Measurements from ENCODE around the gene TEX2.

TEX2 gene

DNA sequence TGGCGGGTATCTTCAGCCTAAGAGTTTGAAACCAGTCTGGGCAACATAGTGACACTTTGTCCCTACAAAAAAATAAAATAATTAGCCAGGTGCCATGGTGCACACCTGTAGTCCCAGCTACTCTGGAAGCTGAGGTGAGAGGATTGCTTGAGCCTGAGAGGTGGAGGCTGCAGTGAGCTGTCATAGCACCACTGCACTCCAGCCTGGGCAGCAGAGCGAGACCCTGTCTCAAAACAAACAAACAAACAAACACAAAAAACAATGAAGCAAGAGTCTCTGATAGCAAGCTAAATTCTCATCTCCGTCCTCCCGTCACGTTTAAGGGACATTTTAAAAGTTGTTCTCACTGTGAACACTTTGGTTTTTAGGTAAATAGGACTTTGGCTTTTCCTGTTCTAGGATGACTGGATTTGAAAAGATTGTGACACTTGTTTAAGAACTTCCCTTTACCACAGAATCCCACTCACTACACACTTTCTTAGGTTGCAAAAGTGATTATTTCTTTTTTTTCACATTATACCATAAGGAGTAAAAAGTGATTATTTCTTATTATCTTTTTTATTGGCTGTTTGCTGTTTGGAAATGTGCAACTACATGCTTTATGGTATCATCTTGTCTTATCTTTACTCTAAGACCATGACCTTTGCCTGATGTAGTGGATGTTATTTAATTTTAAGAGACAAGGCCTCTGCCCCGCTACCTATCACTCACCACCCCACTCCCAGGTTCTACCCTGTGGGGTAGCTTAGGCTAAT, 128.7 kb downstream of the TEX2 start:
- no peak for DNase-seq

DNA sequence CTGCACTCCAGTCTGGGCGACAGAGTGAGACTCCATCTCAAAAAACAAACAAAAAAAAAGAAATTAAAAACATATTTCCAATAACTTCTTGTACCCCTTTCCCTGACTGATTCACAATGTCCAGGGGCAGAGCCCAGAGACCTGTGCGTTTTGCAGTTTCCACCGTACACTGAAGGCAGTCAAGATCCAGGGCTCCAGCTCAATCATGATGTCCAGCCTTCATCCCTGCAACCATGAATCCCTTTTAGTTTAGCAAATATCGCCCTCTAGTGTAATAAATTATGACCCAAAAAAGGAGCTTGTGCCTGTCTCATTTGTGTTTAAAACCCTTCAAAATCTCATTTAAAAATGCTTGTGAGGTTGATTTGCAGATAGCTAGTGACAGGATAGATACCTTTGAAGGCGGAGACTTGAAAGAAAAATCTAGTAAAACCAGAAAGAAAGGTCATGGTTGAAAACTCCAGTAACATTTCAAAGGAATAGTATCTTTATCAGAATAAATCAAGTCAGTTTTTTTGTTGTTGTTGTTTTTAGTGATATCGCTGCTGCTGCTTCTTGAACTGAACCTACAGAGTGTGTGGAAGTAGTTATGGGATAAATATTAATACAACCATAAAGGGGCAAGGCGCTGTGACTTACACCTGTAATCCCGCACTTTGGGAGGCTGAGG, 129.4 kb downstream of the TEX2 start:
- DNase-seq = peak; percentile 36 to 78

DNA sequence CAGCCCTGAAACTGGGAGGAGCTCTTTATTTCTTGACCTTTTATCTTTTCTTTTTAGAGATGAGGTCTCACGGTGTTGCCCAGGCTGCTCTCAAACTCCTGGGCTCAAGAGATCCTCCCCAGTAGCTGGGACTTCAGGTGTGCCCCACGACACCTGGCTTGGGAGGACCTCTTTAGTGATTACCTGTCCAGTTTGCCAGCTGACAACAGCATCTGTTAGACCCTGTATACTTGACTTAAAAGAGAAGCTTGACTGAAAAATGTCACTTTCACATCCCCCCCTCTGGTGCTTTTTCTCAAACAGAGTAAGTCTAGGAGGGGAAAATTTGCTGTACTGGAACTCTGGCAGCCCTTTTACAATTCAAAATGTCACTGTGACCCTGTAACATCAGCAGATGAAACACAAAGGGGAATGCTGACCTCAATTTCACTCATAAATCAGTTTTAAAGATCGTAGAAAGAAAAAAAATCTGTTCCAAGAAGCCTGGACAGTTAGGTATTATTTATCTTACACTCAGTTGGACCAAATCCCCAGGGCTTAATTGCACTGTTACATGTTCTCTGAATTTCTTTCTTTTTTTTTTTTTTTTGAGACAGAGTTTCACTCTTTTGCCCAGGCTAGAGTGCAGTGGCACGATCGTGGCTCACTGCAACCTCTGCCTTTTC, 131.3 kb downstream of the TEX2 start:
- no peak for DNase-seq

DNA sequence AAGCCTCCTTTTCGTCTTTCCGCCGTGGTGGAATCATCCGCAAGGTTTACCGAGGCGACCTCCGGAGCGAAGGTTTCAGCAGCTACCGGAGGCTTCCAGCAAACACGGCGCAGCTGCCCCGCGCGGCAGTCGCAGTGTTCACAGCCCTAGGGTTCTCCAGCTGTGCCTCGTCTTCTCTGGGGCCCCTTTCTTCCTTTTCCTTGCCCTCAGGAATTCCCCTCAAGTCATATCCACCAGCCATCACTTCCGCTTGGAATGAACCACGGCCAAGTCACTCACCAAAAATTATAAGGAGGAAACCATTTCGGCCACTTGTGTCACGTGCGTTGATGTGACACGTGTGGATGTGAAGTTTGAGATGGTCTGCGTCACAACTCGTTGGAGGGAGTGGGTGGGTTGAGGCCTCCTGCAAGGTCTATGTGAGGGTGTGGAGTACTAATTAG, 132.5 kb downstream of the TEX2 start:
- peak; percentile 80 to 82 for DNase-seq

DNA sequence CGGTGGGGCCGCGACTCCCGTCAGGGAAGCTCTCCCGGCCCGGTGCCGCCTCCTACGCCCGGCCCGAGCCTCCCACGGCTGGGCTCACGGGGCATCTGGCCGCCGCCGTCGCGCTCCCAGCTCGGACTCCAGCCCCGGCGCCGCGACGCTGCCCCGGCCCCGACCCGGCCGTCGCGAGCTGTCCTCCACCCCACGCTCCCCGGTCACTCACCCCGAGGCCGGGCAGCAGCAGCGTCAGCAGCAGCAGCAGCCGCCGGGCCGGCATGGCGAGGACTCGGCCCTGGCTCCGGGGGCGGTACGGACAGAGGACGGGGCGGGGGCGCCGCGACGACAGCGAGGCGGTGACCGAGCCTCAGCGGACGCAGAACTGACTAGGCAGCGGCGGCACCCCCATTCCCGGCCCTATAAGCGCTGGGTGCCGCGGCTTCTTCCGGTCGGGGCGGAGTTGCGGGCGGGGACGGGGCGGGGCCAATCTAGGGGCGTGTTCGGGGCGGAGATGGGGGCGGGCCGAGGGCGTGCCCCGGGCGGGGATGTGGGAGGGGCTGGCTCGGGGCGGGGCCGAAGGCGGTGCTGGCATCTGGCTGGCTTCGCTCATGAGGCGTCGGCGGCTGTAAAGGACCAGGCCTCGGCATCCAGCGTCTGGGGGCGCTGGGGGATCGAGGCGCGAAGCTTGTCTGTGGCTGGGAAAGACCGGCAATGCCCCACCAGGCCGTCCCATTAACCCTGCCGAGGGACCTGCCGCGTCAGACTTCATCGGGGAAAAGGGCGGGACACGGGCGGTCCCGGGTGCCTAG, 133.1 kb downstream of the TEX2 start, which contains the start of gene ERN1:
Gene ERN1 (minus strand): TSS at position 380 of the 794 bp plus-strand sequence. CDS start 115 bp downstream, at position 265.
- DNase-seq = peak; percentile 90 to 91

DNA sequence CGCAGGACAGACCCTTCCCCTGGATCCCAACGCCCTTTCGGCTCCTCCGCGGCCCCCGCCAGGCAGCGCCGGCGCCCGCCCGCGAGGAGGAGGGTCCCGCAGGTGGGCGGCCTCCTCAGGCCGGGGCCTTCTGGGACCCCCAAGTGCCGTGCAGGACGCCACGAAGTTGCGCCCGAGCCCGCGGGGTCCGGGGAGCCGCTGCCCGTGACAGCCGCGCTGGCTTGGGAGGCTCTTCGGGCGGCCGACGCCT, 133.6 kb downstream of the TEX2 start:
- no peak for DNase-seq

DNA sequence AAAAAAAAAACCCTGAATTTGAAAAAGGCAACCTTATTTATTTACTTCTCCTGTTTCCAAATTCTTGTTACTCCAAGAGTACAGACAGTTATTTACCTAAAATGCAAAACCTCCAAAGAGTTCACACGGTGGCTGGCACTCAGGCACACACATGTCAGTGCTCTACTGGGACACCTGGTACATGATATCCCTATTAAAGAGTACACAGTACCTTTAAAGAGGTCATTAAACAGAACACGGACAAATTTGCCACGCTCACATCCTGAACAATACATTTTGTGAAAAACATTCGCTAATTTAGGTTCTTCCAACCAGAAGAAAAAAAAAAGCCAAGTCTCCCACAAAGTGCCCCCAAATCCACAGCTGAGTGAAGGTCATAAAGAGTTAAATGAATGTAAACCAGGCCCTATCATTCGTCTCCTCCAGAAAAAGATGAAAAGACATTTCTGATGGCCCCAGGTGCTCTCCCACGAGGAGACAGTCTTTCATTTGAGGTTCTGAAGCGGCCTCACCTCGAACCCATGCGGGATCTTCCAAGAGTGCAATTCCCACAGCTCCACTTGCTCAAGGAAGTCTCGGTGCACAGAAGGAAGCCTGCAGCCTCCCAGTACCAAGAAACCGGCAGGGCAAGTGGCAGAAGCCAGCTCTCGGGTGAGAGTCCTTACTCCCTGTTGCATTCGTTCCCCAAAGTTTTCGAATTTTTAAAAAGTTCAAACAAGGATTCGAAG, 134.1 kb downstream of the TEX2 start:
- peak; percentile 18 to 24 for DNase-seq

DNA sequence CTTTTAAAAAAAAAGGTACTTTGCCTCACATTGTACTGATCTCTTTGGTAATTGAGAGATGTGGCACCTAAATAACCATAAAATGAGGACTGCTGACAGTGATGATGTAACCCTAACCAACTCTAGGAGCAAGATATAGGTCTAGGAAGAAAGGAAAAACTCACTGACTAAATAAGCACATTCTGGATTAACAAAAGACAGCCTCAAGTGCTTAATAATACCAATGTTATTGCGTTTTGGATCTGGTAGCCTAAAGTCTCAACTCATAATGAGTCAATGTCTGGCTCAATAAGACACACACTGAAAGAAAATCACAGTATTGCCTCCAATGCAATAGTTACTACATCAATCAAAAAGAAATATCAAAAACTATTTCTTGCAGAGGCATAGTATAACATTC, 136.1 kb downstream of the TEX2 start:
- no peak for DNase-seq

DNA sequence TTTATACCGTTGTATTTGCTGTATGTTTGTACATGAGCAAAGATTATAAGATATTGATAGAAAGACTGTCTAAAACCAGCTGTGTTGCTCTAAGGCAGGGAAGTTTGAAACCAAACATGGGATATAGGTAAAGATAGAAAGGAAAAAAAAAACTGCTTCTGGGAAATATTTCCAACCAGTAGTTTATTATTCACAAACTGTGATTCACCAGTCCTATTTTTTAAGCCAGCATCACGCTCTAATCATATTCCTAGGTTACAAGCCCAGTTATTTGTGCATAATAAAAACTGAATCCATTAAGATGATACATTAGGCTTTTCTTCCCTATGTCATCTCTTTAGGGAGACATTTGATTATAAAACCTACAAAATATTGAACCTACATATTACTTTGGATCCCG, 137.1 kb downstream of the TEX2 start:
- DNase-seq = no peak

DNA sequence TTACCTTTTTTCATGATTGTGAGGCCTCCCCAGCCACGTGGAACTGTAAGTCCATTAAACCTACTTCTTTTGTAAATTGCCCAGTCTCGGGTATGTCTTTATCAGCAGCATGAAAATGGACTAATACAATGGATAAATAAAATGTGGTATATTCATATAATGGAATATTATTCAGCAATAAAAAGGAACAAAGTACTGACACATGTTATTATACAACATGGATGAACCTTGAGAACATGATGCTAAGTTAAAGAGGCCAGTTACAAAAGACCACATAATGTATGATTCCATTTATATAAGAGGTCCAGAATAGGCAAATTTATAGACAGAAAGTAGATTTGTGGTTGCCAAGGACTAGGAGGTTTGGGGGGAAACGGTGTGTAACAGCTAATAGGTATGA, 138.5 kb downstream of the TEX2 start:
- DNase-seq = no peak

DNA sequence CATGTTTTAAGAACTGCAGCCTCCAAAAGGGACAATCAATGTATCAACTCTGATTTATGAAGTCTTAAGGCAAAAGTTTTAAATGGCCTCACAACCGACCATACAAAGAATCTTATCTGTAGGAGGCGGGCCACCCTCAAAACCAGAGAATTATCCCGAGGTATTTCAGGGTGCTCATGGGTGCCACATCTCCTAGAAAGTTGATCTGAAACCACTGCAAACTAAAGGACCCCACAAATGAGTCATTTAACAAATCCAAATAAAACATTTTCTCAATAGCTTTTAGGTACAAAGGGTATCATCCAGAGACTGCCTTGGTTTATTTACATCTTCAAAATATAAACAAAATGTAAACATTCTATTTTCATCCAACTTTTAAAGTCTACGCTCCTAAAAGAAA, 139.9 kb downstream of the TEX2 start:
- DNase-seq = no peak

DNA sequence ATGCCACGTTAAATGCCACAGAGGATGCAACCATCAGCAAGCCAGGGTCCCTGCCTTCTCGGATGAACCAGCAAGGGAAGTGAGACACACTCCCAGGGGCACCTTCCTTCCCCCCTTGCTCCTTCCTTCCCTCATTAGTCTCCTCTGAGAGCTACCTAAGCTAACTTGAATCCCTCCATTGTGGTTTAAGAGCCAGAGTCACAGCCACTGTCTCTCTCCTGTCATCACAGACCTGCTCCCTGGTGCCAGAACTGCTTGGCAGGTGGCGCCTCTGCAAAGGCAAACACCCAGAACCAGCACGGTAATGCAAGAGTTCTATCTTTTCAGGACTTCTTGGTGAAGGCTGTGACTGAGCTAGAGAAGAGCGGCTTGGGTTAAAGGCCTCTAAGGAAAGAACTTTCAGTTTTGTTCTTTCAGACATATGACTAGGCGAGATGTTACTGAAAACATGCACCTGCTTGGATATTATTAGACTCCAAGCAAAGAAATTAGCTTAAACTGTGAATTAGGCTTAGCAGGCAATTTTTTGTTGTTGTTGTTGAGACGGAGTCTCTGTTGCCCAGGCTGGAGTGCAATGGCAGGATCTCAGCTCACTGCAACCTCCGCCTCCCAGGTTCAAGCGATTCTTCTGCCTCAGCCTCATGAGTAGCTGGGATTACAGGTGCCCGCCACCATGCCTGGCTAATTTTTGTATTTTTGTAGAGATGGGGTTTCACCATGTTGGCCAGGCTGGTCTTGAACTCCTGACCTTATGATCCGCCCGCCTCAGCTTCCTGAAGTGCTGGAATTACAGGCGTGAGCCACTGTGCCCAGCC, 141.9 kb downstream of the TEX2 start:
- DNase-seq = peak in 1 of 2 donors; percentile 40

DNA sequence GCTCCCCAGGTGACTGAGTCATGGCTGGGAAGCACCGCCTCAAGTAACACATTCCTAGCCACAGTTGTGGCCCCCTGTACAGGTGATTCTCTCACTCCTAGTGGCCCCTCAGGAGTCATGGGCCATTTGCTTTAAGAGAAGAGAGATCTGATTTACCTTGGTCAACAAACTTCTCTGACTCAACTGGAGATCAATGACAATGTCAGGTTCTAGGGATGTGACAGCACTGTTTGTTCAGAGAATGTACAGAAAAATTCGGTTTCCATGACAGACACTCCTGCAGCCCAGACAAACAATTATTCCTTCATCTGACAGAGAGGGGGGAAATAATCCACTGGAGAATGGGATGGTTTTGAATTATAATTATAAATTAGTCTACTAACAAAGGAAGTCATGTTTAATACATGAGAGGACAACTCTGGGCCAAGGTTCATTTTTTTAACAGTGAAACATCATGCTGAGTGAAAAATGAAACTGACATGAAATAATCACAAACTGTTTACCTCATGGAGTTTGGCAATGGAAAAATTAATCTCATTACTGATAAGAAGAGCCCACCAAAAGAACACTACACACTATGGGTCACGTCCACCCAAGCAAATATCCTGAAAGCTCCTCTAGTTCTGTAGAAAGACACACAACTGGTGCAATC, 142.8 kb downstream of the TEX2 start:
- no peak for DNase-seq

DNA sequence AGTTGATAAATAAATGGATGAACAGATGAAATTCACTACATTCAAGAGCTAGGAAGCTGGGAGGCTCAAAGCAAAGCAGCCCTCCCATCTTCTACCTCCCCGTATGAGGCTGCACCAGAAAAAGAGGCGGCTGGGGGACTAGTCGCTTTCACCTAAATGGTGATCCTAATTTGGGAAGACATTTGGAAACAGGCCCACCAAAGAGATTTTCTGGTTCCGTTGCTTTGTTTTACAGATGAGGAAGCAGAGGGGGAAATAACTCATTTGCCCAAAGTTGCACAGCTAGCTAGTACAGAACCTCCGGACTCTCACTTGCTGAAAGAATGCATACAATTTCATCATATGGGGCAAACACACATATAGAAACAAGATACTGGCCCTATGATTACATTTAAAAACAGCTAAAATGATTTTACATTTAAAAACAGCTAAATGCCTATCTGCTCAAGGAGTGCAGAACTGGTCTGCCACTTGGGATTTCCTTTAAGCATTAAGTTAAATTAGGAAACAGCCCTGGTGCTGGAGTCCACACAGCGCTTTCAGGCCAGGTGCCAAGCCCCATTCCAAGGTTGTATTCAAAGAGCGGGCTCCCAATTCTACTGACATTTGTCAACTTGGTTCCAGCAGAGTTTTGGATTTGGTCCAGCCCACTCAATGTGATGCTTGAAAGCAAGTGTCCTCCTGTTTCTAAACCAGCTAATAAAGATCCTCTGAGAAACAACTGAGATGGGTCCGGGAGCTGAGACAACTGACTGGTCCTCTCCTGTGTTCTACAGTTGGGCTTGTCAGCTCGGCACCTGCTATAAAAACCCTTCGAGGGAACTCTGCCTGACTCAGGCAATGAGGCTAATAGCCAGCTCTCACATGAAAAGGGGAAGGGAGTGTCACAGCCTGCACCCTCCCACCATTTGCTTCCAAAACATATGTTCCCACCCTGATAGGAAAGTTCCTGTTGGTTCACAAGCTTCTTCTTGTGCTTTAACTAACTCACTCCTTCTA, 144.8 kb downstream of the TEX2 start:
- peak in 1 of 2 donors; percentile 32 for DNase-seq

DNA sequence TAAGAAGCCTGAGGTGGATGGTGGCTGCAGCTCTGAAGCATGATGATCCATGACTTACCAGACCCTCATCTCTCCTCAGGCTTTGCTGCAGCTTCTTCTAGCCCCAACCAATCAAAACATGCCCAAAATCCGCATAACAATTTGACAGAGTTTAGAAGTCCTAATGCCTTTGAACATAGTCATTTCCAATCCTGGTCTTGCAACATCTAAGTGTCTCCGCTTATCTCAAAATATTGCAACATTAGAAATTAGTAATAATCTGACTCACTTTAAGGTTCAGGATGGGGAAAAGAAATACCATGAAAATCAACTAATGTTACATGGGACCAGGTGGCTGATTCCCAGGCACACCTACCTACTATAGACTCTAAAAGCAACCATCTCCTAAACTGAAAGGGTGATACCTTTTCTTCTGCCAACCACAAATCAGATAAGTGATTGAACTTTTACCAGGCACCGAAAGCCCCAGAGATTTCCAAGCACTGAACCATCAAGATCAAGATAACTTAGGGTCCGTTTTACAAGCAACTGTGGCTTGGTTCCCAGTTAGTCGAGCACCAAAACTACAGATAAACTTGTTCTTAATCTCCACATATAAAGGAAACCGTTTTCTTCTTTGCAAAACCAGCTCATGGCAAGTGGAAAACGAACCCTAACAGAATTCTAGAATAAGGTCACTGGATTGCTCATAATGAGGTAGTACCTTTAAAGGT, 147.1 kb downstream of the TEX2 start:
- DNase-seq = peak in 1 of 2 donors; percentile 45

DNA sequence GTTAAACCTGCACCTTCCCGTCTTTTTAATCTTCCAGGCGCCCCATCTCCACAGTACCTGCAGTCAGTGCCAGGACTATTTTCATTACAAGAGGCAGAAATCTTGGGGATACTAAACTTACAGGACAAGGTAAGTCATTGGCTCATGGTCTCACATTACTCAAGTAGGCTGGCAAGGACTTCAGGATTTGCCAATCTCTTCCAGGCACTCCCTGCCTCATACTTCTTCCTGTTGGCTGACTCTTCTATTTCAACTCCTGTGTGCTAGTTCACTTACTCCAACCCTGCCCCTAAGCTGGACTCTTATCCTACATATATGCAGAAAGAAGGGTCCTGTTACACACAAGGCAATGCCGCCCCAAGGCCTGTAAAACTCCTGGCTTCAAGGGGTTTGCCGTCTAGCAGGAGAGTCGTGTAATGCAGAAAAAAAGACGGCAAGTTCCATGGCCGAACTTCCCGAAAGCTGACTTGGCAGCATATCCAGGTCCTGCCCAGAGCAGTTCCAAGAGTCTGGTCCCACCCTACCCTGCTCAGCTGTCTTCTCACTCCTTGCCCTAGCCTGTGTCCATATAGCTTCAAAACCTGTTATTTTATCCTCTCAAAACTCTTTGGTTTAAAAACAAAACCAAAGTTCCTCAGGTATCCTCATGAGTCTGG, 147.9 kb downstream of the TEX2 start:
- DNase-seq = no peak

DNA sequence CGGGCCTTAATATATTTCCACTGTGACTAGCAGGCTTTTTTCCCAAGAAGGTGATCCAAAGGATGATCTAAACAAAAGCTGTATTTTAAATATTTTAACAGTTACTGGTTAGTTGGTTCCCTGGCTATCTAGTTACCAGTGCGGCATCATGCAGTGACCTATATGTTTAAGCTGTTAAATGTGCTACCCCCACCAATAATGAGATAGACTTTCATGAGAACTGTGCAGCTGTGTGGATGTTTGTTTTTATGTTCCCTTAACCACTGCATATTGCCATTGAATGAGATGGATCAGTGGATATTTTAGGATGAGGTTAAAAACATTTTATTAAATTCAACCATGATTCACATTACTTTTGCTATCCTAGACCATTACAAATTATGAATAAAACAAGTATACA, 150.1 kb downstream of the TEX2 start:
- no peak for DNase-seq

DNA sequence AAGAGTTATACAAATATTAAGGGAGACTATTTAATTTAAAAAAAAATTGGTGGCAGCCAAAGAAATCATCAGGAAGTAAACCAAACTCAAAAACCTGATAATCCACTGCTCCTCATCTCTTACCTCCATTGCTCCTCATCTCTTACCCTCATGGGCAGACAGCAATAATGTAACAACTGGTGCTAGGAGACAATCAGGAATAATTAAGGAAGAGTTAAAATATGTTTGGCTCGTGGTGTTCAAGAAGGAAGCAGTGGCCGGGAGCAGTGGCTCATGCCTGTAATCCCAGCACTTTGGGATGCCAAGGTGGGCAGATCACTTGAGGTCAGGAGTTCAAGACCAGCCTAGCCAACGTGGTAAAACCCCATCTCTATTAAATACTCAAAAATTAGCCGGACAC, 151.2 kb downstream of the TEX2 start:
- DNase-seq = no peak

Data from CD4-positive, alpha-beta T cell treated with Interleukin-4 for 1 hour (primary cell).